Natural killer cell (primary cell): Measurements from ENCODE around the gene RBMXL3. TPM values are rescaled to one million over a fixed set of nuclear protein-coding genes. Genes with fewer than 3 reads are reported as not detected.

Experiments used
- ATAC-seq, 3 donors: fragments of 150-1000 bp in 2 of 3; fragments of 200-7000 bp in 1 of 3; cut with Tn5 transposase; 1 replicate in 1 of 3; 2 replicates in 2 of 3; pipeline ENCODE4 v1.10.0; 2021; ENCODE audit warnings: mild to moderate bottlenecking in 2 of 3, moderate library complexity in 2 of 3
- DNase-seq, 2 donors: peaks; one replicate each; pipeline versions ENCODE4 v3.0.0 to v3.0.0-alpha.2; 2013 to 2021; ENCODE audit warnings: mixed read lengths in 1 of 2
- H3K27ac ChIP-seq: one replicate; pipeline ENCODE4 v1.5.1; 2013; ENCODE audit warnings: mild to moderate bottlenecking, low read length
- H3K27me3 ChIP-seq: one replicate; pipeline ENCODE4 v1.6.1; 2013; ENCODE audit warnings: low read length; ENCODE audit not compliant: control insufficient read depth, insufficient read depth
- H3K36me3 ChIP-seq: one replicate; pipeline ENCODE4 v1.6.1; 2013; ENCODE audit warnings: low read length; ENCODE audit not compliant: control insufficient read depth, insufficient read depth
- H3K4me1 ChIP-seq: one replicate; pipeline ENCODE4 v1.6.1; 2013; ENCODE audit warnings: low read length; ENCODE audit not compliant: control insufficient read depth, insufficient read depth
- H3K4me3 ChIP-seq: one replicate; pipeline ENCODE4 v1.5.1; 2013; ENCODE audit warnings: low read length
- H3K9me3 ChIP-seq: one replicate; pipeline ENCODE4 v1.6.1; 2013; ENCODE audit warnings: low read length; ENCODE audit not compliant: control insufficient read depth, insufficient read depth
- H3K27ac Mint-ChIP-seq, 2 donors: one replicate each; pipeline ENCODE4 v1.8.0; 2022; ENCODE audit warnings: mild to moderate bottlenecking in 2 of 2, mixed read lengths in 2 of 2, moderate library complexity in 1 of 2
- H3K27me3 Mint-ChIP-seq, 2 donors: one replicate each; pipeline ENCODE4 v1.8.0; 2022; ENCODE audit warnings: low read depth in 2 of 2, mixed read lengths in 2 of 2
- H3K36me3 Mint-ChIP-seq: one replicate; pipeline ENCODE4 v1.8.0; 2022; ENCODE audit warnings: mixed read lengths
- H3K4me1 Mint-ChIP-seq, 2 donors: one replicate each; pipeline ENCODE4 v1.8.0; 2022; ENCODE audit warnings: mixed read lengths in 2 of 2
- H3K4me3 Mint-ChIP-seq: one replicate; pipeline ENCODE4 v1.8.0; 2022; ENCODE audit warnings: mild to moderate bottlenecking, moderate library complexity, mixed read lengths
- H3K9me3 Mint-ChIP-seq, 2 donors: one replicate each; pipeline ENCODE4 v1.8.0; 2022; ENCODE audit warnings: mixed read lengths in 2 of 2
- WGBS: methylation state at CpG from one replicate; pipeline ENCODE4 v1.1.7; 2013; ENCODE audit warnings: missing lambda C conversion rate; ENCODE audit not compliant: insufficient coverage; 5-methylcytosine and 5-hydroxymethylcytosine counted together
- intact Hi-C: fragments of 100-400 bp; cut with micrococcal nuclease; formaldehyde crosslinking; loops from one replicate; pipeline ENCODE4 v1.14.2; 2022
- total RNA-seq, 4 donors: library from RNA; stranded (reverse); fragments of 120-200 nt in 1 of 4; gene quantifications; one replicate each; pipeline versions ENCODE4 v1.2.3 to v1.2.4, GENCODE V29; 2013 to 2022
- TF ChIP-seq, protein P1 (sequence below): fragments of 200-600 bp; IDR thresholded peaks from one replicate; pipeline ENCODE4 v1.8.0; 2022; ENCODE audit warnings: antibody characterized with exemption

RBMXL3 gene
- total RNA-seq: not detected
- not detected for total RNA-seq (2013)

DNA sequence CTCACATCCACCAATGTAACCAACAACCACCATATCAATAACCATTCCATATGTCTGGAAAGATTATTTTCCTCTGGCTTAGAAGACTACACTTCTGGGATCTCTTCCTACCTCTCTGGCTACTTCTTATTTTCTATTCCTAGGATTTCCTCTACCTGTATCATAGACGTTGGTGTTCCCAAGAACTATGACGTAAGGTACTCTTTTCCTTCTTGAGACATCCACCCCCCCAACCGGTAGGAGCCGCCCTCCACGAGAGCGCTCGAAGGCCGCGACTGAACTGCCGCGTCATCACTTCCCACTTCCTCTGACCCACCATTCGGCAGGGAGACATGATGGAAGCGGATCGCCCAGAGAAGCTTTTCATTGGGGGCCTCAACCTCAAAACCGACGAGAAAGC is at the start of gene RBMXL3:
RBMXL3 (plus strand) TSS at position 301 of the 400 bp plus-strand sequence; CDS start at position 333, 32 bp downstream.
- Mint-ChIP-seq H3K9me3 (peaks cover 0 to 5% of the 10 kb centered on the region in 2 donors), H3K4me3 (no peak within 1 kb of the TSS), H3K36me3 (no peaks in the 10 kb centered on the region), H3K27me3 (no peaks in the 10 kb centered on the region), H3K27ac (no peak within 1 kb of the TSS), H3K4me1 (no peaks in the 10 kb centered on the region)
- no peaks in the 10 kb centered on the region for H3K4me1 ChIP-seq
- TF ChIP-seq, protein P1, sequence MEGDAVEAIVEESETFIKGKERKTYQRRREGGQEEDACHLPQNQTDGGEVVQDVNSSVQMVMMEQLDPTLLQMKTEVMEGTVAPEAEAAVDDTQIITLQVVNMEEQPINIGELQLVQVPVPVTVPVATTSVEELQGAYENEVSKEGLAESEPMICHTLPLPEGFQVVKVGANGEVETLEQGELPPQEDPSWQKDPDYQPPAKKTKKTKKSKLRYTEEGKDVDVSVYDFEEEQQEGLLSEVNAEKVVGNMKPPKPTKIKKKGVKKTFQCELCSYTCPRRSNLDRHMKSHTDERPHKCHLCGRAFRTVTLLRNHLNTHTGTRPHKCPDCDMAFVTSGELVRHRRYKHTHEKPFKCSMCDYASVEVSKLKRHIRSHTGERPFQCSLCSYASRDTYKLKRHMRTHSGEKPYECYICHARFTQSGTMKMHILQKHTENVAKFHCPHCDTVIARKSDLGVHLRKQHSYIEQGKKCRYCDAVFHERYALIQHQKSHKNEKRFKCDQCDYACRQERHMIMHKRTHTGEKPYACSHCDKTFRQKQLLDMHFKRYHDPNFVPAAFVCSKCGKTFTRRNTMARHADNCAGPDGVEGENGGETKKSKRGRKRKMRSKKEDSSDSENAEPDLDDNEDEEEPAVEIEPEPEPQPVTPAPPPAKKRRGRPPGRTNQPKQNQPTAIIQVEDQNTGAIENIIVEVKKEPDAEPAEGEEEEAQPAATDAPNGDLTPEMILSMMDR: no peak
- no peaks in the 10 kb centered on the region for H3K9me3 ChIP-seq
- intact Hi-C loops: no loop called here
- H3K27me3 ChIP-seq: no peaks in the 10 kb centered on the region
- 92% methylated on average over 16 of the region's 16 CpGs for WGBS
- no peak within 1 kb of the TSS for H3K4me3 ChIP-seq
- no peak for ATAC-seq
- DNase-seq: no peak
- no peaks in the 10 kb centered on the region for H3K36me3 ChIP-seq
- H3K27ac ChIP-seq: no peak within 1 kb of the TSS

- no peak for DNase-seq
- intact Hi-C loops: no loop called here
These were observed 47.2 kb upstream of the RBMXL3 start for GRCh38 chrX:115142057-115142456.

GRCh38 chrX:115147220-115147619 is 42.0 kb upstream of the RBMXL3 start:
- H3K4me1 ChIP-seq: no peaks in the 10 kb centered on the region
- TF ChIP-seq, protein P1: no peak
- no peak overlapping the region for H3K4me3 ChIP-seq
- no peaks in the 10 kb centered on the region for H3K27me3 ChIP-seq
- H3K36me3 ChIP-seq: no peaks in the 10 kb centered on the region
- DNase-seq (no peak), ATAC-seq (no peak)
- WGBS: no CpG with 5 or more reads among the region's 1 CpG
- H3K4me3 Mint-ChIP-seq: no peak overlapping the region
- peaks cover 0 to 2% of the 10 kb centered on the region in 2 donors for H3K9me3 Mint-ChIP-seq
- intact Hi-C loops: no loop called here
- no peaks in the 10 kb centered on the region for H3K4me1 Mint-ChIP-seq
- no peaks in the 10 kb centered on the region for H3K9me3 ChIP-seq
- H3K27me3 Mint-ChIP-seq: peaks cover 0 to 14% of the 10 kb centered on the region in 2 donors
- no peak overlapping the region for H3K27ac ChIP-seq
- no peak overlapping the region for H3K27ac Mint-ChIP-seq
- H3K36me3 Mint-ChIP-seq: no peaks in the 10 kb centered on the region

More at GRCh38 chrX:115142057-115142456, 47.2 kb upstream of the RBMXL3 start:
- H3K4me3 ChIP-seq: no peak overlapping the region
- no peaks in the 10 kb centered on the region for H3K36me3 Mint-ChIP-seq
- no peak overlapping the region for H3K4me3 Mint-ChIP-seq
- ATAC-seq: no peak
- H3K9me3 Mint-ChIP-seq: peaks cover 0 to 3% of the 10 kb centered on the region in 2 donors
- H3K4me1 ChIP-seq: no peaks in the 10 kb centered on the region
- TF ChIP-seq, protein P1: no peak
- H3K27me3 Mint-ChIP-seq: no peaks in the 10 kb centered on the region
- no peak overlapping the region for H3K27ac Mint-ChIP-seq
- no peaks in the 10 kb centered on the region for H3K27me3 ChIP-seq
- H3K4me1 Mint-ChIP-seq: no peaks in the 10 kb centered on the region
- no peaks in the 10 kb centered on the region for H3K36me3 ChIP-seq
- H3K9me3 ChIP-seq: no peaks in the 10 kb centered on the region
- H3K27ac ChIP-seq: no peak overlapping the region

- H3K4me1 Mint-ChIP-seq: no peaks in the 10 kb centered on the region
- peaks cover 0 to 2% of the 10 kb centered on the region in 2 donors for H3K9me3 Mint-ChIP-seq
- 81% methylated on average over 9 of the region's 9 CpGs for WGBS
- Histone ChIP-seq H3K4me1 (no peaks in the 10 kb centered on the region), H3K36me3 (no peaks in the 10 kb centered on the region), H3K27me3 (no peaks in the 10 kb centered on the region), H3K4me3 (no peak overlapping the region), H3K27ac (no peak overlapping the region), H3K9me3 (no peaks in the 10 kb centered on the region)
- DNase-seq (no peak), ATAC-seq (no peak)
- H3K27me3 Mint-ChIP-seq: no peaks in the 10 kb centered on the region
- intact Hi-C loops: no loop called here
- no peaks in the 10 kb centered on the region for H3K36me3 Mint-ChIP-seq
- H3K27ac Mint-ChIP-seq: no peak overlapping the region
- no peak overlapping the region for H3K4me3 Mint-ChIP-seq
- TF ChIP-seq, protein P1: no peak
These were observed 16.0 kb upstream of the RBMXL3 start for GRCh38 chrX:115173181-115173580.
